Karpas-422 (cell line): ENCODE results near the gene PRPH2. TPM values are rescaled to one million over a fixed set of nuclear protein-coding genes. Genes with fewer than 3 reads are reported as not detected.
A peak's percentile ranks its signal among the peaks of the same experiment; 100 is the strongest.
"Not testable (repeated sequence)": the region's sequence is repeated elsewhere in the genome, so short reads cannot be mapped to it uniquely, and the experiment has no call there.

Experiments
- DNase-seq: peaks from one replicate; pipeline ENCODE4 v3.0.0-alpha.2; 2015
- H2AFZ ChIP-seq: fragments of 200-600 bp; sonication (generic); 2 replicates; pipeline ENCODE4 v1.6.1; 2014; ENCODE audit warnings: antibody characterized with exemption, low read length, mixed read lengths
- H3K27ac ChIP-seq: fragments of 200-600 bp; sonication (generic); 2 replicates; pipeline ENCODE4 v1.5.1; 2014; ENCODE audit warnings: mild to moderate bottlenecking, low read length, moderate library complexity
- H3K27me3 ChIP-seq: fragments of 200-600 bp; sonication (generic); 2 replicates; pipeline ENCODE4 v1.6.1; 2014; ENCODE audit warnings: low read length, mixed read lengths
- H3K36me3 ChIP-seq: fragments of 200-600 bp; sonication (generic); 2 replicates; pipeline ENCODE4 v1.6.1; 2014; ENCODE audit warnings: low read length, mixed read lengths; ENCODE audit not compliant: insufficient read depth
- H3K4me1 ChIP-seq: fragments of 200-600 bp; sonication (generic); 2 replicates; pipeline ENCODE4 v1.6.1; 2014; ENCODE audit warnings: mild to moderate bottlenecking, low read length, mixed read lengths
- H3K4me2 ChIP-seq: fragments of 200-600 bp; sonication (generic); 2 replicates; pipeline ENCODE4 v1.6.1; 2014; ENCODE audit warnings: low read length, low read depth, mild to moderate bottlenecking; ENCODE audit not compliant: poor library complexity, severe bottlenecking
- H3K4me3 ChIP-seq: fragments of 200-600 bp; sonication (generic); 2 replicates; pipeline ENCODE4 v1.5.1; 2014; ENCODE audit warnings: mild to moderate bottlenecking, antibody characterized with exemption, low read length, mixed read lengths
- H3K79me2 ChIP-seq: fragments of 200-600 bp; sonication (generic); 2 replicates; pipeline ENCODE4 v1.6.1; 2014; ENCODE audit warnings: mild to moderate bottlenecking, low read length, mixed read lengths
- H3K9ac ChIP-seq: fragments of 200-600 bp; sonication (generic); 2 replicates; pipeline ENCODE4 v1.6.0; 2014; ENCODE audit warnings: low read length
- H3K9me2 ChIP-seq: fragments of 200-600 bp; sonication (generic), shearing (Covaris generic); replicated peaks from 2 replicates; pipeline ENCODE4 v1.6.0; 2014; ENCODE audit warnings: mild to moderate bottlenecking, low read length, moderate library complexity; ENCODE audit not compliant: insufficient read depth
- H3K9me3 ChIP-seq: fragments of 300-700, 200-600 bp; sonication (generic); 2 replicates; pipeline ENCODE4 v1.6.1; 2014; ENCODE audit warnings: low read length, mixed read lengths
- H4K20me1 ChIP-seq: fragments of 200-600 bp; sonication (generic); 2 replicates; pipeline ENCODE4 v1.6.1; 2014; ENCODE audit warnings: mild to moderate bottlenecking, antibody characterized with exemption, low read length, low read depth; ENCODE audit not compliant: insufficient read depth
- total RNA-seq: library from RNA; depleted of rRNA; stranded (reverse); fragments of >200 nt; shearing (Covaris generic); gene quantifications from 2 replicates; pipeline ENCODE4 v1.2.3, GENCODE V29; 2014; ENCODE audit warnings: low replicate concordance

Gene PRPH2
- total RNA-seq, 1 experiment from 2014 or later: not detected

DNA sequence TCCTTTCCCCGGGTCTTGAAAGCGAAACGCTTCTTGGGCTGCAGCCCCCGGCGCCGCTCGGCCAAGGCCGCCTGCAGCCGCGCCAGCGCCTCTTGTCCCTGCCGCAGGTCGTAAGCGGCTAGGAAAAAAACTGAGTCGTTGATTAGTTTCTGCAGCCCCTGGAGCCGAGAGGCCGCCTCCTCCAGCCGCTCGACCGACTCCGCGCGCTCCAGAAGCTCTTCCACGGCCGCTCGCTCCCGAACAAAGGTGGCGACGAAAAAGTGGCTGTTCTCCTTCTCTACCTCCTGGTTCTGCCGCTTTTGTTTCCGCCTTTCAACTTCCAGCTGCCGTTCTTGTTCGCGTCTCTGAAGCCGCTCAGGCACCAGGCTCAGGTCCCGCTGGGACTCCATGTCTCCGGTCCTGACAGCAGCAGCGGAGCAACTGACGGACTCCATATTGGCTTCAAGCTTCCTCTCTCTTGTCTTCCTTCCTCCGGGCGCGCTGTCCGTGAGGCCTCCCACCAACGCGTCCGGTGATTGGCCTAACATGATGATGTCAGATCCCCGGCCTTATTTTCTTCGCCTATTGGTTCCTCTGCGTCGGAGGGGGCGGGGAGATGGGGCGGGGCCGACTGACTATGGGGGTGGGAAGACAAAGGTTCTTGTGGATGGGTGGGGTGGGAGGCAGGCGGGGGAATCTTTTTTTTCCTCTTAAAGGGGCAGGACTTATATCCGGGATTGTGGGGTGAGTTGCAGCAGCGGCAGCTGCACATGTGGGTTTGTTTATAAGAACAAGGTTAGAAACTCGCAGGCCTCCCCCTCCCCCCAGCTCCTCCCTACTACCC is 23.5 kb upstream of the PRPH2 start, which contains the start of gene TBCC:
Gene TBCC, minus strand, starts transcription at position 464 of the 823 bp plus-strand sequence. Its CDS starts 30 bp downstream, at position 434.
- Histone ChIP-seq H3K4me1 (peaks cover 60% of the 10 kb centered on the region), H3K9ac (peak within 1 kb of the TSS; percentile 99), H4K20me1 (no peaks in the 10 kb centered on the region; the same call in 1 of the 2 replicates), H3K36me3 (peaks cover 11% of the 10 kb centered on the region; the same call in 1 of the 2 replicates), H2AFZ (no peak within 1 kb of the TSS), H3K4me2 (peak within 1 kb of the TSS; percentile 88), H3K27me3 (no peaks in the 10 kb centered on the region), H3K9me3 (no peaks in the 10 kb centered on the region), H3K9me2 (no peaks in the 10 kb centered on the region), H3K4me3 (peak within 1 kb of the TSS; percentile 92), H3K27ac (peak within 1 kb of the TSS; percentile 96), H3K79me2 (peaks cover 20% of the 10 kb centered on the region)
- peak; percentile 99 for DNase-seq

DNA sequence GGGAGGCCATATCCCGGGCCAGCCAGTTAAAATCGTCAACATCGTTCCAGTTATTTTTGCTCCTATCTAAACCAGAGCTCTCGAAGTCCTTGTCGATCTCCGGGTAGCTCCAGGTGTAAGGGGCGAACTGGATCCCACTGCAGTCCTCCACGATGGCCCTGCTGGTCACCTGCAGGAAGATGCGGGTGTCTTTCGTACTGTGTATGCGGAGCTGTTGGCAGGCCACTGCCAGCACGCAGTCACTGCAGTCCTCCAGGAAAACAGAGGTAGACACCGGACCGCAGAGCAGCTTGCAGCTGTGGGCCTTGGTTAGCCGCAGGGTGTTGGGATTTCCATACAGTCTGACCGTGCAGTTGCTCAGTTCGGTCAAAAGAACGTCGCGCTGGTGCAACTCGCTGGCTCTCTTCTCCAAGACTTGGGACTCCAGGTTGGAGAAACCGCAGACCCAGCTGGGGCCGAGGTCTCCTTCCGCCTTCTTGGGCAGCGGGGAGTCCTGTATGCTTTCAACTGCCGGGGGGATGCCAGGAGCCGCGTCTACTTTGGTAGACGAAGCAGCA is 22.8 kb upstream of the PRPH2 start:
- peaks cover 11% of the 10 kb centered on the region; the same call in 1 of the 2 replicates for H3K36me3 ChIP-seq
- no peaks in the 10 kb centered on the region for H3K9me2 ChIP-seq
- H3K27me3 ChIP-seq: no peaks in the 10 kb centered on the region
- H4K20me1 ChIP-seq: no peaks in the 10 kb centered on the region; the same call in 1 of the 2 replicates
- DNase-seq: peak; percentile 80
- H3K4me1 ChIP-seq: peaks cover 64% of the 10 kb centered on the region
- no peaks in the 10 kb centered on the region for H3K9me3 ChIP-seq
- H3K79me2 ChIP-seq: peaks cover 20% of the 10 kb centered on the region
- H3K4me2 ChIP-seq: peak overlapping the region; percentile 88
- H2AFZ ChIP-seq: no peak overlapping the region
- peak overlapping the region; percentile 99 for H3K9ac ChIP-seq
- peak overlapping the region; percentile 96 for H3K27ac ChIP-seq
- H3K4me3 ChIP-seq: peak overlapping the region; percentile 92

DNA sequence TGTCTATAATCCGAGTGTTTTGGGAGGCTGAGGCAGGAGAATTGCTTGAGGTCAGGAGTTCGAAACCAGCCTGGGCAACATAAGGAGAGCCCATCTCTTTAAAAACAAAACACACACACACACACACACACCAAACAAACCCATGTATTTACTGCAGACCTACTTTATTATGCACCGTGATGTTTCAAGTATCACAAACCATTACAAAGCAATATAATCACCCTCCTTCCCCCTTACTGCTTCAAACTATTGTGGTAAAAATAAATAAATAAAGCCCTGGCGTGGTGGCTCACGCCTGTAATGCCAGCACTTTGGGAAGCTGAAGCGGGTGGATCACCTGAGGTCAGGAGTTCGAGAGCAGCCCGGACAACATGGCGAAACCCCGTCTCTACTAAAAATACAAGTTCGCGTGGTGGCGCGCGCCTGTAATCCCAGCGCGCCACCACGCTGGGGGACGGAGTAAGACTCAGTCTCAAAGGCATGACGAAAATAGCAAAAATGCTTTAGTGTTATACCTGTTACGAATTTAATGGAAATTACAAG is 22.0 kb upstream of the PRPH2 start:
- H3K27ac ChIP-seq: peak overlapping the region; percentile 96
- peak overlapping the region; percentile 99 for H3K9ac ChIP-seq
- peaks cover 20% of the 10 kb centered on the region for H3K79me2 ChIP-seq
- peak overlapping the region; percentile 92 for H3K4me3 ChIP-seq
- no peaks in the 10 kb centered on the region; the same call in 1 of the 2 replicates for H4K20me1 ChIP-seq
- H3K4me1 ChIP-seq: peaks cover 64% of the 10 kb centered on the region
- no peaks in the 10 kb centered on the region for H3K9me2 ChIP-seq
- no peaks in the 10 kb centered on the region for H3K27me3 ChIP-seq
- no peak overlapping the region for H2AFZ ChIP-seq
- peak; percentile 82 for DNase-seq
- peaks cover 11% of the 10 kb centered on the region; the same call in 1 of the 2 replicates for H3K36me3 ChIP-seq
- peak overlapping the region; percentile 88 for H3K4me2 ChIP-seq
- H3K9me3 ChIP-seq: no peaks in the 10 kb centered on the region

DNA sequence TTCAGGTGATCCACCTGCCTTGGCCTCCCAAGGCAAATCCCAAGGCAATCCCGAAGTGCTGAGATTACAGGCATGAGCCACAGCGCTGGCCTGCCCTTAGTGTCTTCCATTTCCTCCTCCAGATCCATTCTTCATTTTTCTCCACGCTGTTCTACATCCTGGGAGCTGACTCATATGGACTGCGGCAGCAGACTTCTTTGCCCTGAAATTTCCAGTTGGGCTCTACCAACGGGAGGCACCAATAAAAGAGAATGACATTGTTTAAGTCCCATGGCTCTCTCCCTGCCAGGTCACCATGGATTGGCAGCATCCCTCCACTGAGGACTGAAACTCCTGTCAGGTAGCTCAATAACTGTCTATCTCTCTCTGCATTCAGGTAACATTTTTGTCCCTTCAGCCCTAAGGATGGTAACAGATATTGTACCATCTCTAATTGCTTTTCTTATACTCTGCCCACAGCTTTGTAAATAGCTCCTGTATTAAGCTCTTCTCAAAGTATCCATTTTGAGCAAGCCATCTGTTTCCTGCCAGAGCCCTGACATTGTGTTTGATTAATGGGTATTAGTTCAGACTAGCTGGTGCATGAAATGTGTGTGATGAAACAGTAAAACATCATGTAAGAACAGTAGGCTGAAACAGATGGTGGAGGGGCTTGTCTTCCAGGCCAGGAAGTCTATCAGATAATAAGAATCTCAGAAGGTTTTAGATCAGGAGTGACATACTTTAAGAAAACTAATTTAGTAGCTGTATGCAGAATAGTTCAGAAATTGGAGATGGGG is 19.9 kb upstream of the PRPH2 start:
- H3K27me3 ChIP-seq: no peaks in the 10 kb centered on the region
- DNase-seq: peak; percentile 94
- peak overlapping the region; percentile 92 for H3K4me3 ChIP-seq
- peaks cover 11% of the 10 kb centered on the region; the same call in 1 of the 2 replicates for H3K36me3 ChIP-seq
- peak overlapping the region; percentile 99 for H3K9ac ChIP-seq
- peak overlapping the region; percentile 88 for H3K4me2 ChIP-seq
- H3K9me3 ChIP-seq: no peaks in the 10 kb centered on the region
- H3K27ac ChIP-seq: peak overlapping the region; percentile 96
- H2AFZ ChIP-seq: no peak overlapping the region
- H3K79me2 ChIP-seq: peaks cover 20% of the 10 kb centered on the region
- no peaks in the 10 kb centered on the region for H3K9me2 ChIP-seq
- no peaks in the 10 kb centered on the region; the same call in 1 of the 2 replicates for H4K20me1 ChIP-seq
- H3K4me1 ChIP-seq: peaks cover 46% of the 10 kb centered on the region

DNA sequence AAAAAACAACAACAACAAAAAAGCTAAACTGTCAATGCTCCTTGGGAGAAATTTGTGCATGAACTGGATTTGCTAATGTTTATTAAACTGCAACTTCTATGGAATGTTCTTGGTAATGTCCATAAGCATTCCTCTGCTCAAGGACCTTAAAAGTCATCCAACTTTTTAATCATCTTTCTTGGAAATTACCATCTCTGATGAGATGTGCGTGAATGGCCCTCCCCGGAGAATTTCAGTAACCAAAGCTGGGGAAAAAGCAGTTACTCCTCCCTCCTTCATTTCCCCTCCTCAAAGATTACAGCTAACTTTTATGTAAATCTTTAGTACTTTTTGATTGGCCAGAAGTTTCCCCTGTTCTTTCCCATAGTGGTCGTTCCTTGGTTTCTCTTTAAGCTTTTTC is 18.3 kb upstream of the PRPH2 start:
- H3K9me2 ChIP-seq: no peaks in the 10 kb centered on the region
- no peak for DNase-seq
- H3K36me3 ChIP-seq: peaks cover 11% of the 10 kb centered on the region; the same call in 1 of the 2 replicates
- H3K27me3 ChIP-seq: no peaks in the 10 kb centered on the region
- no peak overlapping the region for H3K4me2 ChIP-seq
- H3K79me2 ChIP-seq: peaks cover 18% of the 10 kb centered on the region
- no peak overlapping the region for H3K9ac ChIP-seq
- no peak overlapping the region for H2AFZ ChIP-seq
- peaks cover 44% of the 10 kb centered on the region for H3K4me1 ChIP-seq
- H3K27ac ChIP-seq: no peak overlapping the region
- no peaks in the 10 kb centered on the region for H3K9me3 ChIP-seq
- no peaks in the 10 kb centered on the region; the same call in 1 of the 2 replicates for H4K20me1 ChIP-seq
- H3K4me3 ChIP-seq: no peak overlapping the region

DNA sequence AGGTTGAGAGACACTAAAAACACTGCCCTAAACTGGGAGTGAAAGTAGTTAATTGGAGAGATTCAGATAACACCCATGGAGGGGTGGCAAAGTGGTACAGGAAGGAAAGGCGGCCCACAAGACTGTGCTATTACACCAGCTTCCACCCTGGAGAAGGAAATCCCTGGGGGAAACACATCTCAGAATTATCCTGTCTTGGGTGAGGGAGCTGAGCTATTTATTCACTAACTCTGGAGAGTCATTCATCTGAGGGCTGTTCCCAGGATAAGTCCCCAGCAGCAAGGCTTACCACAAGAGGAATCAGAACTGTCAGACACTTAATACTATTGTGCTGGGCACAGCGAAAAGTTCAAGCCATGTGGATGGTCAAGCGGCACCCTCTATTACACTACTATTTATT is 13.6 kb upstream of the PRPH2 start:
- Histone ChIP-seq H3K4me3 (no peak overlapping the region), H3K9me3 (no peaks in the 10 kb centered on the region), H3K9me2 (no peaks in the 10 kb centered on the region), H3K36me3 (no peaks in the 10 kb centered on the region), H3K9ac (no peak overlapping the region), H3K4me1 (peaks cover 8% of the 10 kb centered on the region), H3K27me3 (no peaks in the 10 kb centered on the region), H3K79me2 (no peaks in the 10 kb centered on the region), H3K27ac (no peak overlapping the region), H4K20me1 (no peaks in the 10 kb centered on the region), H3K4me2 (no peak overlapping the region), H2AFZ (no peak overlapping the region)
- DNase-seq: no peak

DNA sequence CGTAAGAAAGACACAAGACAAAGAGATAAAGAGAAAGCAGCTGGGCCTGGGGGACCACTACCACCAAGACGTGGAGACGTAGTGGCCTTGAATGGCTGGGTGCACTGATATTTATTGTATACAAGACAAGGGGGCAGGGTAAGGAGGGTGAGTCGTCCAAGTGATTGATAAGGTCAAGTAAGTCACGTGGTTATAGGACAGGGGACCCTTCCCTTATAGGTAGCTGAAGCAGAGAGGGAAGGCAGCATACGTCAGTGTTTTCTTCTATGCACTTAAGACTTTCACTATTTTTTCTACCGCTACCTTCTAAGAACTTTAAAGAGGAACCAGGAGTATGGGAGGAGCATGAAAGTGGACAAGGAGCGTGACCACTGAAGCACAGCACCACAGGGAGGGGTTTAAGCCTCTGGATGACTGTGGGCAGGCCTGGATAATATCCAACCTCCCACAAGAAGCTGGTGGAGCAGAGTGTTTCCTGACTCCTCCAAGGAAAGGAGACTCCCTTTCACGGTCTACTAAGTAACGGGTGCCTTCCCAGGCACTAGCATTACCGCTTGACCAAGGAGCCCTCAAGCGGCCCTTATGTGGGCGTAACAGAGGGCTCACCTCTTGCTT is 11.6 kb upstream of the PRPH2 start:
- not testable (repeated sequence) for DNase-seq, H3K4me1 ChIP-seq, H3K4me2 ChIP-seq, H3K27ac ChIP-seq, H4K20me1 ChIP-seq, H2AFZ ChIP-seq, H3K9me3 ChIP-seq, H3K79me2 ChIP-seq, H3K4me3 ChIP-seq, H3K27me3 ChIP-seq, H3K9ac ChIP-seq, H3K36me3 ChIP-seq, H3K9me2 ChIP-seq
